HG02642 (cell line): ENCODE measurements around the gene SMNDC1.
"Not testable (repeated sequence)": the region's sequence is repeated elsewhere in the genome, so short reads cannot be mapped to it uniquely, and the experiment has no call there.

ENCODE experiments used
- ATAC-seq: cut with Tn5 transposase; IDR thresholded peaks from one replicate; pipeline ENCODE4 v1.9.1; 2021; ENCODE audit warnings: mild to moderate bottlenecking; ENCODE audit not compliant: unreplicated experiment, poor library complexity

The SMNDC1 gene

GRCh38 chr10:110259317-110259716 lies 45.4 kb downstream of the SMNDC1 start:
- ATAC-seq: no peak

- no peak for ATAC-seq
Measured at GRCh38 chr10:110258542-110258941, 46.2 kb downstream of the SMNDC1 start.

- ATAC-seq: no peak
Measured at GRCh38 chr10:110254467-110254866, 50.3 kb downstream of the SMNDC1 start.

- ATAC-seq: no peak
Measured at GRCh38 chr10:110252151-110252550, 52.6 kb downstream of the SMNDC1 start.

GRCh38 chr10:110251392-110251791 lies 53.3 kb downstream of the SMNDC1 start:
- peak; percentile 74 for ATAC-seq

GRCh38 chr10:110249489-110249888 lies 55.2 kb downstream of the SMNDC1 start:
- ATAC-seq: peak; percentile 74

GRCh38 chr10:110247833-110248232 lies 56.9 kb downstream of the SMNDC1 start:
- ATAC-seq: not testable (repeated sequence)

GRCh38 chr10:110244550-110244949 lies 60.2 kb downstream of the SMNDC1 start:
- no peak for ATAC-seq

GRCh38 chr10:110242511-110242910 lies 62.2 kb downstream of the SMNDC1 start:
- no peak for ATAC-seq

GRCh38 chr10:110241841-110242240 lies 62.9 kb downstream of the SMNDC1 start:
- peak; percentile 13 for ATAC-seq

GRCh38 chr10:110241407-110241806 lies 63.3 kb downstream of the SMNDC1 start:
- ATAC-seq: peak; percentile 62
